Panc1 (cell line): Measurements from ENCODE around the gene SPACA9. TPM values are rescaled to one million over a fixed set of nuclear protein-coding genes. Genes with fewer than 3 reads are reported as not detected.
A peak's percentile ranks its signal among the peaks of the same experiment; 100 is the strongest.

ENCODE experiments used
- ATAC-seq: fragments of 200-7000 bp; cut with Tn5 transposase; 2 replicates; pipeline ENCODE4 v1.9.1; 2020; ENCODE audit warnings: mild to moderate bottlenecking, moderate library complexity
- BruUV-seq: library from RNA; stranded (reverse); fragments of 400-500 nt; replicated peaks from 2 replicates; lab custom pipeline; 2021; lab: Mats Ljungman, UMichigan
- CTCF ChIA-PET: fragments of 300-600 bp; sonication (Branson Sonifier 250); formaldehyde crosslinking; loops from one replicate; lab custom pipeline; 2022; ENCODE audit warnings: antibody characterized with exemption; lab: Charles Lee
- POLR2A ChIA-PET: fragments of 300-600 bp; sonication (Branson Sonifier 250); formaldehyde crosslinking; loops from one replicate; lab custom pipeline; 2022; ENCODE audit warnings: antibody characterized with exemption; lab: Charles Lee
- DNase-seq: peaks from one replicate; pipeline ENCODE4 v3.0.0-alpha.2; 2010; ENCODE audit warnings: low read depth, low spot score
- H3K27ac ChIP-seq: 2 replicates; pipeline ENCODE4 v1.5.1; 2011; ENCODE audit warnings: mild to moderate bottlenecking, low read length, inconsistent platforms
- H3K27me3 ChIP-seq: fragments of 200-500 bp; sonication (Bioruptor generic); 2 replicates; pipeline ENCODE4 v1.6.0; 2014; ENCODE audit warnings: low read length, inconsistent platforms; ENCODE audit not compliant: control insufficient read depth, insufficient read depth
- H3K36me3 ChIP-seq: fragments of 200-500 bp; sonication (Bioruptor generic); 2 replicates; pipeline ENCODE4 v1.5.1; 2014; ENCODE audit warnings: inconsistent platforms, mild to moderate bottlenecking, low read length, moderate library complexity; ENCODE audit not compliant: control insufficient read depth, insufficient read depth
- H3K4me1 ChIP-seq: 2 replicates; pipeline ENCODE4 v1.5.1; 2011; ENCODE audit warnings: inconsistent platforms, mild to moderate bottlenecking, low read length, moderate library complexity; ENCODE audit not compliant: control insufficient read depth, insufficient read depth
- H3K4me3 ChIP-seq, 2 experiments: 2 replicates each; pipeline ENCODE4 v1.5.1; 2011 to 2012; ENCODE audit warnings: low read depth in 2 of 2, low read length in 2 of 2, mild to moderate bottlenecking in 2 of 2, inconsistent platforms in 1 of 2, moderate library complexity in 1 of 2
- H3K9me3 ChIP-seq: fragments of 200-500 bp; sonication (Bioruptor generic); 2 replicates; pipeline ENCODE4 v1.5.1; 2014; ENCODE audit warnings: low read depth, mild to moderate bottlenecking, inconsistent platforms, low read length, moderate library complexity; ENCODE audit not compliant: control insufficient read depth, insufficient read depth
- POLR2AphosphoS5 ChIP-seq: IDR thresholded peaks from 2 replicates; pipeline ENCODE4 v1.6.1; 2012; ENCODE audit warnings: mild to moderate bottlenecking, low read depth, low read length, moderate library complexity
- SIN3A ChIP-seq: IDR thresholded peaks from 2 replicates; pipeline ENCODE4 v1.6.1; 2012; ENCODE audit warnings: low read depth, mild to moderate bottlenecking, low read length, moderate library complexity, borderline replicate concordance; ENCODE audit not compliant: insufficient read depth
- TCF7L2 ChIP-seq: IDR thresholded peaks from 2 replicates; pipeline ENCODE4 v1.6.1; 2011; ENCODE audit warnings: mild to moderate bottlenecking, low read depth, low read length, inconsistent platforms
- in situ Hi-C: cut with HindIII; loops from 2 replicates; pipeline ENCODE4 v1.10.0; 2016; ENCODE audit warnings: low sequenced_read_pairs, low pct_unique_long_range_greater_than_20kb
- intact Hi-C: fragments of 100-400 bp; cut with micrococcal nuclease; formaldehyde crosslinking; loops from one replicate; pipeline ENCODE4 v1.10.0; 2022; ENCODE audit not compliant: unreplicated experiment
- total RNA-seq: library from RNA; stranded (reverse); gene quantifications from one replicate; pipeline ENCODE4 v1.2.1, GENCODE V29; 2021; ENCODE audit not compliant: unreplicated experiment
- TF ChIP-seq, protein P1 (sequence below), 2 experiments: IDR thresholded peaks; 2 replicates each; pipeline ENCODE4 v1.6.1; 2011 to 2012; ENCODE audit warnings: low read depth in 2 of 2, control low read depth in 1 of 2, low read length in 1 of 2, mild to moderate bottlenecking in 1 of 2, moderate library complexity in 1 of 2; ENCODE audit not compliant: insufficient read depth in 1 of 2
- TF ChIP-seq, protein P2 (sequence below): fragments of 450-650 bp; IDR thresholded peaks from 2 replicates; pipeline ENCODE4 v1.5.1; 2017; ENCODE audit warnings: mild to moderate bottlenecking

Gene SPACA9
- total RNA-seq, 1 experiment from 2014 or later, result 3.0 TPM

DNA sequence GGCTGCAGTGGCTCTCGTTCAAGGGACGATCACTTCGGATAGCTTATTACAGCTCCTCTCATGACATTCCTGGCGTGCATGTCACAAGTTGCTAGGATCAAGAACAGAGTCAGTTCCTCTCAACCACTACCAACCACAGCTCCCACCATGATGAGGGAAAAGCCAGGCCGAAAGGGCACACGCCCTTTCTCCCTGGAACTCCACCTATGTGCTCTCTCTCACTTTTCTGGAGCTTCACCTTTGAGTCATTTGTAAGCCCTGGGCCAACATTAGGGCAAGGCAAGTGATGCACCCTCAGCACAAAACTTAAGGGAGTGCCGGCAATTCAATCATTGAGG lies 1.6 kb downstream of the SPACA9 start:
- Histone ChIP-seq H3K36me3 (no peaks in the 10 kb centered on the region; the same call in 1 of the 2 replicates), H3K4me1 (peaks cover 6% of the 10 kb centered on the region), H3K9me3 (no peaks in the 10 kb centered on the region), H3K4me3 (no peak overlapping the region), H3K27ac (no peak overlapping the region), H3K27me3 (no peaks in the 10 kb centered on the region)
- BruUV-seq, result TSS peak; percentile 78
- in situ Hi-C loops, result no loop called here
- TF ChIP-seq, protein P1, sequence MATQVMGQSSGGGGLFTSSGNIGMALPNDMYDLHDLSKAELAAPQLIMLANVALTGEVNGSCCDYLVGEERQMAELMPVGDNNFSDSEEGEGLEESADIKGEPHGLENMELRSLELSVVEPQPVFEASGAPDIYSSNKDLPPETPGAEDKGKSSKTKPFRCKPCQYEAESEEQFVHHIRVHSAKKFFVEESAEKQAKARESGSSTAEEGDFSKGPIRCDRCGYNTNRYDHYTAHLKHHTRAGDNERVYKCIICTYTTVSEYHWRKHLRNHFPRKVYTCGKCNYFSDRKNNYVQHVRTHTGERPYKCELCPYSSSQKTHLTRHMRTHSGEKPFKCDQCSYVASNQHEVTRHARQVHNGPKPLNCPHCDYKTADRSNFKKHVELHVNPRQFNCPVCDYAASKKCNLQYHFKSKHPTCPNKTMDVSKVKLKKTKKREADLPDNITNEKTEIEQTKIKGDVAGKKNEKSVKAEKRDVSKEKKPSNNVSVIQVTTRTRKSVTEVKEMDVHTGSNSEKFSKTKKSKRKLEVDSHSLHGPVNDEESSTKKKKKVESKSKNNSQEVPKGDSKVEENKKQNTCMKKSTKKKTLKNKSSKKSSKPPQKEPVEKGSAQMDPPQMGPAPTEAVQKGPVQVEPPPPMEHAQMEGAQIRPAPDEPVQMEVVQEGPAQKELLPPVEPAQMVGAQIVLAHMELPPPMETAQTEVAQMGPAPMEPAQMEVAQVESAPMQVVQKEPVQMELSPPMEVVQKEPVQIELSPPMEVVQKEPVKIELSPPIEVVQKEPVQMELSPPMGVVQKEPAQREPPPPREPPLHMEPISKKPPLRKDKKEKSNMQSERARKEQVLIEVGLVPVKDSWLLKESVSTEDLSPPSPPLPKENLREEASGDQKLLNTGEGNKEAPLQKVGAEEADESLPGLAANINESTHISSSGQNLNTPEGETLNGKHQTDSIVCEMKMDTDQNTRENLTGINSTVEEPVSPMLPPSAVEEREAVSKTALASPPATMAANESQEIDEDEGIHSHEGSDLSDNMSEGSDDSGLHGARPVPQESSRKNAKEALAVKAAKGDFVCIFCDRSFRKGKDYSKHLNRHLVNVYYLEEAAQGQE (IDR thresholded peaks at IDR 0.05; ENCODE audit: insufficient read depth in 1 of 2, low read depth in 2 of 2, low read length in 1 of 2), result no peak
- TF ChIP-seq TCF7L2, result no peak
- no peak for TF ChIP-seq SIN3A
- no peak for TF ChIP-seq POLR2AphosphoS5
- TF ChIP-seq, protein P2, sequence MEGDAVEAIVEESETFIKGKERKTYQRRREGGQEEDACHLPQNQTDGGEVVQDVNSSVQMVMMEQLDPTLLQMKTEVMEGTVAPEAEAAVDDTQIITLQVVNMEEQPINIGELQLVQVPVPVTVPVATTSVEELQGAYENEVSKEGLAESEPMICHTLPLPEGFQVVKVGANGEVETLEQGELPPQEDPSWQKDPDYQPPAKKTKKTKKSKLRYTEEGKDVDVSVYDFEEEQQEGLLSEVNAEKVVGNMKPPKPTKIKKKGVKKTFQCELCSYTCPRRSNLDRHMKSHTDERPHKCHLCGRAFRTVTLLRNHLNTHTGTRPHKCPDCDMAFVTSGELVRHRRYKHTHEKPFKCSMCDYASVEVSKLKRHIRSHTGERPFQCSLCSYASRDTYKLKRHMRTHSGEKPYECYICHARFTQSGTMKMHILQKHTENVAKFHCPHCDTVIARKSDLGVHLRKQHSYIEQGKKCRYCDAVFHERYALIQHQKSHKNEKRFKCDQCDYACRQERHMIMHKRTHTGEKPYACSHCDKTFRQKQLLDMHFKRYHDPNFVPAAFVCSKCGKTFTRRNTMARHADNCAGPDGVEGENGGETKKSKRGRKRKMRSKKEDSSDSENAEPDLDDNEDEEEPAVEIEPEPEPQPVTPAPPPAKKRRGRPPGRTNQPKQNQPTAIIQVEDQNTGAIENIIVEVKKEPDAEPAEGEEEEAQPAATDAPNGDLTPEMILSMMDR, result no peak
- POLR2A ChIA-PET, result interaction anchor here (0.6 kb wide), 2 partner anchors 121 to 180 kb away, joined by 9 to 16 read pairs; no protein-coding TSS in a partner anchor
- intact Hi-C loops, result no loop called here
- CTCF ChIA-PET, result no interaction called here
- DNase-seq, result no peak
- ATAC-seq, result no peak

DNA sequence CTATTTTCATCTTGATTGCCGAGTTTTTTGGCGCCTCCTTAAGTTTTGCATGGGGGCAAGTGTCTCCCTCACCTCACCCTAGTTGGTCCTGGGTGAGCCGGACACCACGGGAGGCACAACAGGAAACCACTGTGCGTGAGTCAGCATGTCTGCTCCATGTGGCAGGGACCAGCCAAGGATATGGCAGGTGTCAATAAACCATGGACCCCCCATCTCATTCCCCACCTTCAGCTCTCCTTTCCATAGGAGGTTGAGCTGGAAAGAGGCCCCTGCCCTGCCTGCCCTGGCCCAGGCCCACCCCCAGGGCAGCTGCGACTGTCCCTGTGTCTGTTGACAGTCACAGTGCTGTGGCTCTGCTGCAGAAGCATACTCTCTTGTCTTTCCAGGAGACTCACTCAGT lies 3.1 kb downstream of the SPACA9 start:
- in situ Hi-C loops (no loop called here), intact Hi-C loops (no loop called here)
- ChIA-PET CTCF (no interaction called here), POLR2A (no interaction called here)
- no peaks in the 10 kb centered on the region; the same call in 1 of the 2 replicates for H3K36me3 ChIP-seq
- no peaks in the 10 kb centered on the region for H3K27me3 ChIP-seq
- H3K27ac ChIP-seq, result no peak overlapping the region
- no peak for TF ChIP-seq TCF7L2
- TF ChIP-seq, protein P1 (IDR thresholded peaks at IDR 0.05; ENCODE audit: insufficient read depth in 1 of 2, low read depth in 2 of 2, low read length in 1 of 2), result no peak
- no peak for TF ChIP-seq POLR2AphosphoS5
- no peak for TF ChIP-seq SIN3A
- TF ChIP-seq, protein P2, result no peak
- no peak overlapping the region for H3K4me3 ChIP-seq
- H3K4me1 ChIP-seq, result peaks cover 6% of the 10 kb centered on the region
- BruUV-seq, result no TSS peak
- ATAC-seq (no peak), DNase-seq (no peak)
- H3K9me3 ChIP-seq, result no peaks in the 10 kb centered on the region
